ENCODE data around the gene CDH16.
"Not testable (repeated sequence)": the region's sequence is repeated elsewhere in the genome, so short reads cannot be mapped to it uniquely, and the experiment has no call there.

Gene CDH16, protein sequence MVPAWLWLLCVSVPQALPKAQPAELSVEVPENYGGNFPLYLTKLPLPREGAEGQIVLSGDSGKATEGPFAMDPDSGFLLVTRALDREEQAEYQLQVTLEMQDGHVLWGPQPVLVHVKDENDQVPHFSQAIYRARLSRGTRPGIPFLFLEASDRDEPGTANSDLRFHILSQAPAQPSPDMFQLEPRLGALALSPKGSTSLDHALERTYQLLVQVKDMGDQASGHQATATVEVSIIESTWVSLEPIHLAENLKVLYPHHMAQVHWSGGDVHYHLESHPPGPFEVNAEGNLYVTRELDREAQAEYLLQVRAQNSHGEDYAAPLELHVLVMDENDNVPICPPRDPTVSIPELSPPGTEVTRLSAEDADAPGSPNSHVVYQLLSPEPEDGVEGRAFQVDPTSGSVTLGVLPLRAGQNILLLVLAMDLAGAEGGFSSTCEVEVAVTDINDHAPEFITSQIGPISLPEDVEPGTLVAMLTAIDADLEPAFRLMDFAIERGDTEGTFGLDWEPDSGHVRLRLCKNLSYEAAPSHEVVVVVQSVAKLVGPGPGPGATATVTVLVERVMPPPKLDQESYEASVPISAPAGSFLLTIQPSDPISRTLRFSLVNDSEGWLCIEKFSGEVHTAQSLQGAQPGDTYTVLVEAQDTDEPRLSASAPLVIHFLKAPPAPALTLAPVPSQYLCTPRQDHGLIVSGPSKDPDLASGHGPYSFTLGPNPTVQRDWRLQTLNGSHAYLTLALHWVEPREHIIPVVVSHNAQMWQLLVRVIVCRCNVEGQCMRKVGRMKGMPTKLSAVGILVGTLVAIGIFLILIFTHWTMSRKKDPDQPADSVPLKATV

GRCh38 chr16:66918803-66919568 is at the start of gene CDH16:
Gene CDH16, minus strand, starts transcription at chr16:66918885. Its CDS starts 820 bp downstream, at chr16:66918065.
- DNase-seq = no peak

GRCh38 chr16:66964049-66964448 is 45.4 kb upstream of the CDH16 start:
- no peak for DNase-seq

DNA sequence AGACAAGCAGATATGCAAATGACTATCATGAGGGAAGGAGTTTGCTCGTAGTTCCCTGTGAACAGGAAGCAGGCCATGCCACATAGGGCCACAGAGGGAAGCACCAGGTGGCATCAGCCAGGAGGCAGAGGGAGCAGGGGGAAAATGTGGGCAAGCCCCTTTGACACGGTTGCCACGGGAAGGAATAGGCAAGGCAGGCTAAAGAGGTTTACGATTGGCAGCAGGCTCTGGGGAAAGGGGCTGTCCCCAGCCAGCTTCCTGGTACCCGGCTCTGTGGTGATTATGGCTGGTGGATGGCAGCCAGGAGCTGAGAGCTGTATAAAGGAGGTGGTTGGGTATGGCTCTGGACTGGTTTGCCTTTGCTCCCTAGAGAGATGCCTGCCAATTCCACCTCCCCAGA is 43.2 kb upstream of the CDH16 start:
- no peak for DNase-seq

DNA sequence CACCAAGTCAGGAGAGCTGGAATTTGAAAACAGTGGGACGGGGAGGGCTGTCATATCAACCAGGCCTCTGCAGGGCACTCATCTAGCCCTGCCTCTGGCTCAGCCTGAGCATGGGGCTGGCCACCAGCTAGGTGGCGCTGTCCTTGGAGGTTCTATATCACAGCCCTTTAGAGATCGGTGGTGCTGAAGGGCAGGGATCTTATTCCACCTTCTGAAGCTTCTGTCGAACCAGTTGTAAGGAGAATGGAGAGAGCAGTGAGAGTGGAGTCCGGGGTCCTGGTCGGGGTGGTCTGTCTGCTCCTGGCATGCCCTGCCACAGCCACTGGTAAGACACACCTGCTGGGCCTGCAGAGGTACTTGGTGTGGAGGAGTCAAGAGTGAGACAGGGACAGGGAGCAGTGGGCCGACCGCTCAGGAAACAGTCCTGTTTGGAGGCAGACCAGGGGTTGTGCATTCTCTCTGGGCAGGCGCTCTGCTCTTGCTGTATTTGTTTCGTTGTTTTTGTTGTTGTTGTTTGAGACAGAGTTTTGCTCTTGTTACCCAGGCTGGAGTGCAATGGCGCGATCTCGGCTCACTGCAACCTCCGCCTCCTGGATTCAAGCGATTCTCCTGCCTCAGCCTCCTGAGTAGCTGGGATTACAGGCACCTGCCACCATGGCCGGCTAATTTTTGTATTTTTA is 42.5 kb upstream of the CDH16 start, which contains the start of gene CES3:
Gene CES3 (plus strand): TSS at position 202 of the 680 bp plus-strand sequence. CDS start 42 bp downstream, at position 244.
- DNase-seq = peak in 29 of 58 donors; percentile 7 to 52 (median 25)

GRCh38 chr16:66960270-66960669 is 41.6 kb upstream of the CDH16 start:
- no peak for DNase-seq

GRCh38 chr16:66959704-66960161 is 41.0 kb upstream of the CDH16 start:
- peak in 37 of 58 donors; percentile 15 to 81 (median 47) for DNase-seq

DNA sequence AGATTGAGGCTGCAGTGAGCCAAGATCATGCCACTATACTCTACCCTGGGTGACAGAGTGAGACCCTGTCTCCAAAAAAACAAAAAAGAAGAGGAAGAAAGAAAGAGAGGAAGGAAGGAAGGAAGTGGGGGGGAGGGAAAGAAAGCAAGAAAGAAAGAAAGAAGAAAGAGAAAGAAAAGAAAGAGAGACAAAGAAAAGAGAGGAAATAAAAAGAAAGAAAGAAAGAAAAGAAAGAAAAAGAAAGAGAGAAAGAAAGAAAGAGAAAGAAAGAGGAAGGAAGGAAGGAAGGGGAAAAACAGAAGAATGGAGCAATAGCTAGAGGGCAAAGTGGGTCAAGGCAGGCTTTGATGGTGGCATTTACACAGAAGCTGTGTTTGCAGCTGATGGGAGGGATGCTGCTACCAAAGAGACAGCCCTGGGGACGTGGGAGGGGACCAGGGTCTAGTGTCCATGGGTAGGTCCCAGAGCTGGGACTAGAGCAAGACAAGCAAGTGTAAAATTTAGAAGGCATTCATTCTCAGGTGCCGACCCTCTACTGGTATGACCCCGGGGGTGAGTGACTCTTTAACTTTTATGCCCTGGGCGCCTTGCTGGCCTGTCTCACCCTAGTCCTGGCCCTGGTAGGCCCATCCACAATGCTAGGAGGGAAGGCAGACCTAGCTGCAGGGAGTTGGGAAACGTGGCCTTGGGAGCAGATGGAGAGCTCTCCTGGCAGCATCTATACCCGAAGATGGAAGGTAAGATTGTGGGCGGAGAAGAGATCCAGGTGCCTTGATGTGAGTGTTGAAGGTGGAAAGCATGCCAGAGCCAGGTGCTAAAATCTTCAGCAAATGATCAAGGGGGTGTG is 40.4 kb upstream of the CDH16 start:
- DNase-seq = no peak

- DNase-seq = not testable (repeated sequence)
These were observed 37.4 kb upstream of the CDH16 start for GRCh38 chr16:66956154-66956457.

DNA sequence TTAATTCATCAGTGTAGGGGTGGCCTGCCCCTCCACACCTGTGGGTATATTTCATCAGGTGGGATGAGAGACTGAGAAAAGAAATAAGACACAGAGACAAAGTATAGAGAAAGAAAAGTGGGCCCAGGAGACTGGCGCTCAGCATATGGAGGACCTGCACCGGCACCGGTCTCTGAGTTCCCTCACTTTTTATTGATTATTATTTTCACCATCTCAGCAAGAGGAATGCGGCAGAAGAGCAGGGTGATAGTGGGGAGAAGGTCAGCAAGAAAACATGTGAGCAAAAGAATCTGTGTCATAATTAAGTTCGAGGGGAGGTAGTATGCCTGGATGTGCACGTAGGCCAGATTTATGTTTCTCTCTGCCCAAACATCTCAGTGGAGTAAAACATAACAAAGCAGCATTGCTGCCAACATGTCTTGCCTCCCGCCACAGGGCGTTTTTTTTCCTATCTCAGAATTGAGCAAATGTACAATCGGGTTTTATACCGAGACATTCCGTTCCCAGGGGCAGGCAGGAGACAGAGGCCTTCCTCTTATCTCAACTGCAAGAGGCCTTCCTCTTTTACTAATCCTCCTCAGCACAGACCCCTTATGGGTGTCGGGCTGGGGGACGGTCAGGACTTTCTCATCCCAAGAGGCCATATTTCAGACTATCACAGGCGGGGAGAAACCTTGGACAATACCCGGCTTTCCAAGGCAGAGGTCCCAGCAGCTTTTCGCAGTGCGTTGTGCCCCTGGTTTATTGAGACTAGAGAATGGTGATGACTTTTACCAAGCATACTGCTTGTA is 36.9 kb upstream of the CDH16 start:
- DNase-seq = not testable (repeated sequence)

DNA sequence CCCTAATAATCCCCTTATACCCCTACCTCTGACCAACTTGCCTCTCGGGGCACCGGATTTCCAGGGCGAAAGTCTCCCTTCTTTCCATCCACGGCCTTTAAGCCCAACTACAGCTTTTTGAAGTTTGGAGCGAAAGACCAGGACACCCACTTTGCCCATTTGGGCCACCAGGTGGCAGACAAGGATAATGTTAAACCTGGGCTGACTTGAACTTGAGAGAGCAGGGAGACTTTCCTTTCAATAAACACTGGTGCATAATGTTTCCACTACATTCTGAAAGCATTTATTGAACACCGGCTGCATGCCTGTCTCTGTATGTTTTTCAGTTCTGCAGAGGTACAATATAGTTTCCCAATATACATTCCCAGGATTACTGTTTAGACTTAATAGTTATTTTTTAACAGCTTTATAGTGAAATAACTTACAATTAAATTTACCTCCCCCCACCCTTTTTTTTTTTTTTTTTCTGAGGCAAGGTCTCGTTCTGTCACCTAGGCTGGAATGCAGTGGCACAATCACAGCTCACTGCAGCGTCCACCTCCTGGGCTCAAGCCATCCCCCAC is 35.5 kb upstream of the CDH16 start:
- peak in 52 of 58 donors; percentile 11 to 81 (median 45) for DNase-seq

DNA sequence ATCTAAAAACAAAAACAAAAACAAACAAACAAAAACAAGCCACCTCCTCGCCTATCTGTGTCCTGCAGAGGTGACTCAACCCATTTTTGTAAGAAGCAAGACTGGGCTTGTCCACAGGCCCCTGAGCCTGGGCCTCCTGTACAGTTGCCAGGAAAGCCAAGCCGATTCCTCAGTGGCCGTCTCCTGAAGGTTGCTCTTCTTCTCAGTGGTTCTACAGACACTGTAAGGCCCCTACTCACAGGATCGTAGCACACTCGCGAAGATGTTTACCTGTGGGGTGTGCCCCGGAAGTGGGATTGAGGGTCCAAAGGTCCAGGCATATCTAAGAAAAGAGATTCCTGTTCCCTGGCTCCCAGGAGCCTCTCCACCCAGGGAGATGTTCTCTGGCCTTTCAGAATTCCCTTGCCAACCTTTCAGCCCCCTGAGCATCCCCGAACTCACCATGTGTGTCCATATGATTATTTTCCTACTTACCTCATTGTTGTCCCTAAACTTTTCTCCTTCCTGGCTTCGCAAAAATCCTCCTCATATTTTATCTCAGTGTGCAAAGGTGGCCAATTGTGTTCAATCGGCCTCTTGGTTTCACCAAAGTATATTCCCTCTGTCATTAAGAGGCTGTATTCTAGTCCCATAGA is 34.9 kb upstream of the CDH16 start:
- DNase-seq = no peak

GRCh38 chr16:66952430-66953110 is 33.9 kb upstream of the CDH16 start:
- DNase-seq = no peak

- DNase-seq = no peak
These were observed 32.5 kb upstream of the CDH16 start for GRCh38 chr16:66950971-66951790.

DNA sequence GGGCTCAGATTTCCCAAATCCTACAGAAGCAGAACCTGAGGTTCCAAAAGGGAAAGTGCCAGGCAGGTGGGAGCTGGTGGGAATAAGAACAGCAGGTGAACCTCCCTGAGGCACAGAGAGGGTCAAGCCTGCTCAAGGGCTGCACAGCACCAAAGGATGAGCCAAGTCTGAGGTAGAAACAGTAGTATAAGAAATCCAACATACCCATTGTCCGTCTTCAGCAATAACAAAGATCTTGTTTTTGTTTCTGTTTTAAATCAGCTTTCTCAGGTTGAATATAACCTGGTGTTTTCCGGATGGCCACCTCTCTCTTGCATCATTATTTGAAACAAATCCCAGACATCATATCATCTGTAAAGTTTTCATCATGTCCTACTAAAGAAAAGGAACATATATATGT is 31.8 kb upstream of the CDH16 start:
- no peak for DNase-seq

DNA sequence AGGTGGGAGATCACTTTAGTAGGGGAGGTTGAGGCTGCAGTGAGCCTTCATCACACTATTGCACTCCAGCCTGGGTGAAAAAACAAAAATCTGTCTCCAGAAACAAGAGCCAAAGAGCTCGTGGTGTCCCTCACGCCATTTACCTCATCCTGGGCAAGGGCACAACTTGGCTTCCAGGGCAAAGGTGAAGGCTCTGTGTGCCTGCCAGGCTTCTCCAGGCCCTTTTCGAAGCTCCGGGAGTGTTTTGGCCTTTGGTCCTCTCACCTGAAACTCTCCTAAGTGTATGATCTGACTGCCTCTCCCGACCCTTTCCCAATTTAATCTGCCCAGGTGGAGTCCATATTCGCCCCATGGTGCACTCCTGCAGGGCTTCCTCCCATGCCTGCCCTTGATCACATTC is 30.8 kb upstream of the CDH16 start:
- DNase-seq = no peak

DNA sequence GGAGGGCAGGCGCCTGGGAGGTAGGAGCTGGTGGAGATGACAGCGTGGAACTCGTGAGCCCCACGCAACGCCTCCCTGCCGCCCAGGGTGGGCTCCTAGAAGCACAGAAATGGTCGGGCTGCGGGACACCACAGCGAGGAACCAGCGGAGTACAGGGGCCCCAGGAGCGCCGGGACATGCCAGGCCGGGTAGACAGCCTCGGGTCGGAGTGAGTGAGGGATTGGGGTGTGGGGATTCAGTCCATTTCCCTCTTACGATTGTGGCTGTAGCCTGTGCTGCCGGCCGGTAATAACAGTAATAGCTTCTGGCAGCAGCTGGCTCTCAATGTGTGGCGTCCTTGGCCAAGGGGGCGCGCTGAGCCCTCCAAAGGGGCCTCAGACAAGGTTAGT is 30.1 kb upstream of the CDH16 start:
- no peak for DNase-seq
